ENCODE data around the gene TRAP1.

The TRAP1 gene

GRCh38 chr16:3754081-3754703, 36.9 kb upstream of the TRAP1 start:
- Histone ChIP-seq H3K27ac (ENCODE audit: low read depth in 2 of 2, low read length in 2 of 2) (no peak overlapping the region), H3K4me1 (ENCODE audit: control insufficient read depth in 2 of 2, insufficient read depth in 2 of 2, low read length in 2 of 2) (no peaks in the 10 kb centered on the region), H3K27me3 (ENCODE audit: control insufficient read depth in 2 of 2, insufficient read depth in 2 of 2, low read length in 2 of 2) (no peaks in the 10 kb centered on the region), H3K4me3 (ENCODE audit: low read length in 2 of 2) (no peak overlapping the region), H3K36me3 (ENCODE audit: control insufficient read depth in 2 of 2, insufficient read depth in 2 of 2, low read length in 2 of 2) (peaks cover 61 to 79% of the 10 kb centered on the region in 2 donors), H3K9me3 (ENCODE audit: control insufficient read depth in 2 of 2, low read length in 2 of 2) (no peaks in the 10 kb centered on the region), H3K9ac (ENCODE audit: low read depth in 1 of 2, low read length in 2 of 2) (no peak overlapping the region)

GRCh38 chr16:3752984-3753383, 35.7 kb upstream of the TRAP1 start:
- Histone ChIP-seq H3K4me1 (ENCODE audit: control insufficient read depth in 2 of 2, insufficient read depth in 2 of 2, low read length in 2 of 2) (no peaks in the 10 kb centered on the region), H3K9ac (ENCODE audit: low read depth in 1 of 2, low read length in 2 of 2) (no peak overlapping the region), H3K36me3 (ENCODE audit: control insufficient read depth in 2 of 2, insufficient read depth in 2 of 2, low read length in 2 of 2) (peaks cover 60 to 74% of the 10 kb centered on the region in 2 donors), H3K27me3 (ENCODE audit: control insufficient read depth in 2 of 2, insufficient read depth in 2 of 2, low read length in 2 of 2) (no peaks in the 10 kb centered on the region), H3K27ac (ENCODE audit: low read depth in 2 of 2, low read length in 2 of 2) (no peak overlapping the region), H3K9me3 (ENCODE audit: control insufficient read depth in 2 of 2, low read length in 2 of 2) (no peaks in the 10 kb centered on the region), H3K4me3 (ENCODE audit: low read length in 2 of 2) (no peak overlapping the region)

- no peak overlapping the region for H3K4me3 ChIP-seq (ENCODE audit: low read length in 2 of 2)
- H3K36me3 ChIP-seq (ENCODE audit: control insufficient read depth in 2 of 2, insufficient read depth in 2 of 2, low read length in 2 of 2) = peaks cover 56 to 69% of the 10 kb centered on the region in 2 donors
- H3K9ac ChIP-seq (ENCODE audit: low read depth in 1 of 2, low read length in 2 of 2) = no peak overlapping the region
- H3K9me3 ChIP-seq (ENCODE audit: control insufficient read depth in 2 of 2, low read length in 2 of 2) = no peaks in the 10 kb centered on the region
- no peaks in the 10 kb centered on the region for H3K27me3 ChIP-seq (ENCODE audit: control insufficient read depth in 2 of 2, insufficient read depth in 2 of 2, low read length in 2 of 2)
- H3K27ac ChIP-seq (ENCODE audit: low read depth in 2 of 2, low read length in 2 of 2) = no peak overlapping the region
- H3K4me1 ChIP-seq (ENCODE audit: control insufficient read depth in 2 of 2, insufficient read depth in 2 of 2, low read length in 2 of 2) = no peaks in the 10 kb centered on the region
Observed at GRCh38 chr16:3751878-3752277, 34.6 kb upstream of the TRAP1 start.

- Histone ChIP-seq H3K9ac (ENCODE audit: low read depth in 1 of 2, low read length in 2 of 2) (no peak overlapping the region), H3K4me1 (ENCODE audit: control insufficient read depth in 2 of 2, insufficient read depth in 2 of 2, low read length in 2 of 2) (peaks cover under 1 to 2% of the 10 kb centered on the region in 2 donors), H3K4me3 (ENCODE audit: low read length in 2 of 2) (no peak overlapping the region), H3K27me3 (ENCODE audit: control insufficient read depth in 2 of 2, insufficient read depth in 2 of 2, low read length in 2 of 2) (no peaks in the 10 kb centered on the region), H3K36me3 (ENCODE audit: control insufficient read depth in 2 of 2, insufficient read depth in 2 of 2, low read length in 2 of 2) (peaks cover 61 to 68% of the 10 kb centered on the region in 2 donors), H3K27ac (ENCODE audit: low read depth in 2 of 2, low read length in 2 of 2) (no peak overlapping the region), H3K9me3 (ENCODE audit: control insufficient read depth in 2 of 2, low read length in 2 of 2) (no peaks in the 10 kb centered on the region)
Observed at GRCh38 chr16:3748307-3748706, 31.0 kb upstream of the TRAP1 start.

GRCh38 chr16:3745751-3746355, 28.5 kb upstream of the TRAP1 start:
- Histone ChIP-seq H3K27ac (ENCODE audit: low read depth in 2 of 2, low read length in 2 of 2) (no peak overlapping the region), H3K4me1 (ENCODE audit: control insufficient read depth in 2 of 2, insufficient read depth in 2 of 2, low read length in 2 of 2) (peaks cover 5 to 6% of the 10 kb centered on the region in 2 donors), H3K9ac (ENCODE audit: low read depth in 1 of 2, low read length in 2 of 2) (no peak overlapping the region), H3K4me3 (ENCODE audit: low read length in 2 of 2) (no peak overlapping the region), H3K36me3 (ENCODE audit: control insufficient read depth in 2 of 2, insufficient read depth in 2 of 2, low read length in 2 of 2) (peaks cover 64 to 69% of the 10 kb centered on the region in 2 donors), H3K9me3 (ENCODE audit: control insufficient read depth in 2 of 2, low read length in 2 of 2) (no peaks in the 10 kb centered on the region), H3K27me3 (ENCODE audit: control insufficient read depth in 2 of 2, insufficient read depth in 2 of 2, low read length in 2 of 2) (no peaks in the 10 kb centered on the region)

GRCh38 chr16:3744018-3744417, 26.7 kb upstream of the TRAP1 start:
- Histone ChIP-seq H3K9ac (ENCODE audit: low read depth in 1 of 2, low read length in 2 of 2) (no peak overlapping the region), H3K27ac (ENCODE audit: low read depth in 2 of 2, low read length in 2 of 2) (no peak overlapping the region), H3K4me1 (ENCODE audit: control insufficient read depth in 2 of 2, insufficient read depth in 2 of 2, low read length in 2 of 2) (peaks cover 5 to 6% of the 10 kb centered on the region in 2 donors), H3K9me3 (ENCODE audit: control insufficient read depth in 2 of 2, low read length in 2 of 2) (no peaks in the 10 kb centered on the region), H3K36me3 (ENCODE audit: control insufficient read depth in 2 of 2, insufficient read depth in 2 of 2, low read length in 2 of 2) (peaks cover 75% of the 10 kb centered on the region in 2 donors), H3K27me3 (ENCODE audit: control insufficient read depth in 2 of 2, insufficient read depth in 2 of 2, low read length in 2 of 2) (no peaks in the 10 kb centered on the region), H3K4me3 (ENCODE audit: low read length in 2 of 2) (no peak overlapping the region)

- Histone ChIP-seq H3K36me3 (ENCODE audit: control insufficient read depth in 2 of 2, insufficient read depth in 2 of 2, low read length in 2 of 2) (peaks cover 78 to 80% of the 10 kb centered on the region in 2 donors), H3K4me3 (ENCODE audit: low read length in 2 of 2) (no peak overlapping the region), H3K27ac (ENCODE audit: low read depth in 2 of 2, low read length in 2 of 2) (no peak overlapping the region), H3K27me3 (ENCODE audit: control insufficient read depth in 2 of 2, insufficient read depth in 2 of 2, low read length in 2 of 2) (no peaks in the 10 kb centered on the region), H3K4me1 (ENCODE audit: control insufficient read depth in 2 of 2, insufficient read depth in 2 of 2, low read length in 2 of 2) (peaks cover 5 to 6% of the 10 kb centered on the region in 2 donors), H3K9me3 (ENCODE audit: control insufficient read depth in 2 of 2, low read length in 2 of 2) (no peaks in the 10 kb centered on the region), H3K9ac (ENCODE audit: low read depth in 1 of 2, low read length in 2 of 2) (no peak overlapping the region)
Observed at GRCh38 chr16:3740934-3741333, 23.6 kb upstream of the TRAP1 start.

GRCh38 chr16:3740186-3740585, 22.9 kb upstream of the TRAP1 start:
- H3K4me1 ChIP-seq (ENCODE audit: control insufficient read depth in 2 of 2, insufficient read depth in 2 of 2, low read length in 2 of 2) = peaks cover 5 to 6% of the 10 kb centered on the region in 2 donors
- H3K27me3 ChIP-seq (ENCODE audit: control insufficient read depth in 2 of 2, insufficient read depth in 2 of 2, low read length in 2 of 2) = no peaks in the 10 kb centered on the region
- peaks cover 78 to 83% of the 10 kb centered on the region in 2 donors for H3K36me3 ChIP-seq (ENCODE audit: control insufficient read depth in 2 of 2, insufficient read depth in 2 of 2, low read length in 2 of 2)
- H3K9me3 ChIP-seq (ENCODE audit: control insufficient read depth in 2 of 2, low read length in 2 of 2) = no peaks in the 10 kb centered on the region
- no peak overlapping the region for H3K9ac ChIP-seq (ENCODE audit: low read depth in 1 of 2, low read length in 2 of 2)
- no peak overlapping the region for H3K27ac ChIP-seq (ENCODE audit: low read depth in 2 of 2, low read length in 2 of 2)
- H3K4me3 ChIP-seq (ENCODE audit: low read length in 2 of 2) = no peak overlapping the region

GRCh38 chr16:3739636-3740035, 22.3 kb upstream of the TRAP1 start:
- Histone ChIP-seq H3K36me3 (ENCODE audit: control insufficient read depth in 2 of 2, insufficient read depth in 2 of 2, low read length in 2 of 2) (peaks cover 78 to 83% of the 10 kb centered on the region in 2 donors), H3K27me3 (ENCODE audit: control insufficient read depth in 2 of 2, insufficient read depth in 2 of 2, low read length in 2 of 2) (no peaks in the 10 kb centered on the region), H3K4me3 (ENCODE audit: low read length in 2 of 2) (no peak overlapping the region), H3K9ac (ENCODE audit: low read depth in 1 of 2, low read length in 2 of 2) (no peak overlapping the region), H3K27ac (ENCODE audit: low read depth in 2 of 2, low read length in 2 of 2) (no peak overlapping the region), H3K4me1 (ENCODE audit: control insufficient read depth in 2 of 2, insufficient read depth in 2 of 2, low read length in 2 of 2) (peaks cover 5 to 6% of the 10 kb centered on the region in 2 donors), H3K9me3 (ENCODE audit: control insufficient read depth in 2 of 2, low read length in 2 of 2) (no peaks in the 10 kb centered on the region)

GRCh38 chr16:3738541-3738940, 21.2 kb upstream of the TRAP1 start:
- no peaks in the 10 kb centered on the region for H3K9me3 ChIP-seq (ENCODE audit: control insufficient read depth in 2 of 2, low read length in 2 of 2)
- H3K27me3 ChIP-seq (ENCODE audit: control insufficient read depth in 2 of 2, insufficient read depth in 2 of 2, low read length in 2 of 2) = no peaks in the 10 kb centered on the region
- H3K4me1 ChIP-seq (ENCODE audit: control insufficient read depth in 2 of 2, insufficient read depth in 2 of 2, low read length in 2 of 2) = peaks cover 5 to 6% of the 10 kb centered on the region in 2 donors
- H3K9ac ChIP-seq (ENCODE audit: low read depth in 1 of 2, low read length in 2 of 2) = no peak overlapping the region
- H3K4me3 ChIP-seq (ENCODE audit: low read length in 2 of 2) = no peak overlapping the region
- H3K36me3 ChIP-seq (ENCODE audit: control insufficient read depth in 2 of 2, insufficient read depth in 2 of 2, low read length in 2 of 2) = peaks cover 79 to 83% of the 10 kb centered on the region in 2 donors
- no peak overlapping the region for H3K27ac ChIP-seq (ENCODE audit: low read depth in 2 of 2, low read length in 2 of 2)
